ENCODE data around the gene MEAF6. TPM values are rescaled to one million over a fixed set of nuclear protein-coding genes. Genes with fewer than 3 reads are reported as not detected.

Gene MEAF6
- polyA plus RNA-seq, 1 of the 3 experiments (the other 2 are of a cell fraction), result 60.5 TPM

GRCh38 chr1:37495875-37496274 lies 18.7 kb downstream of the MEAF6 start:
- Histone ChIP-seq H3K27ac (ENCODE audit: low read depth in 2 of 2, low read length in 1 of 2) (peak overlapping the region in 1 of 2 experiments; percentile 59; a peak in 2 of 4 replicates), H2AFZ (ENCODE audit: low read depth) (no peak overlapping the region), H3K36me3 (replicated peaks in 1 of 2; ENCODE audit: control insufficient read depth in 1 of 2, insufficient read depth in 2 of 2, low read length in 1 of 2) (peaks cover 27 to 62% of the 10 kb centered on the region in 2 experiments), H3K9me2 (no peaks in the 10 kb centered on the region), H3K4me1 (ENCODE audit: control insufficient read depth in 1 of 2, insufficient read depth in 2 of 2, low read depth in 1 of 2, low read length in 1 of 2) (peaks cover 9 to 19% of the 10 kb centered on the region in 2 experiments), H3F3A (replicated peaks; ENCODE audit: insufficient read depth) (peaks cover 27% of the 10 kb centered on the region), H3K27me3 (ENCODE audit: insufficient read depth) (no peaks in the 10 kb centered on the region), H3K9me3 (no peaks in the 10 kb centered on the region), H3K4me3 (ENCODE audit: low read depth in 2 of 2, low read length in 1 of 2) (no peak overlapping the region), H4K20me1 (ENCODE audit: insufficient read depth) (no peaks in the 10 kb centered on the region), H3K4me2 (no peak overlapping the region), H3K79me2 (ENCODE audit: insufficient read depth) (peaks cover 21% of the 10 kb centered on the region), H3K9ac (no peak overlapping the region)
- ChIA-PET POLR2A (interaction anchor here (0.7 to 1.0 kb wide), 2 partner anchors 18 to 61 kb away, joined by 3 to 4 read pairs; partner anchors contain the start of genes DNALI1 and MEAF6), CTCF (interaction anchor here (0.7 to 21.1 kb wide), 7 partner anchors 9 to 979 kb away, joined by 3 to 481 read pairs (median 7); partner anchors contain the start of gene MEAF6)
- TF ChIP-seq SMC3 (IDR thresholded peaks at IDR 0.05; ENCODE audit: low read depth, low read length) (no peak), TCF12 (IDR thresholded peaks at IDR 0.05) (no peak), TEAD4 (IDR thresholded peaks at IDR 0.05; ENCODE audit: borderline replicate concordance, insufficient read depth) (no peak), GABPA (IDR thresholded peaks at IDR 0.05; ENCODE audit: low read depth) (no peak), FOSL2 (IDR thresholded peaks at IDR 0.05; ENCODE audit: borderline replicate concordance, low read depth) (no peak), RCOR1 (IDR thresholded peaks at IDR 0.05; ENCODE audit: low read length) (no peak), EZH2phosphoT487 (IDR thresholded peaks at IDR 0.05; ENCODE audit: borderline replicate concordance, low read depth) (no peak), FOXJ3 (CRISPR knock-in tag; IDR thresholded peaks at IDR 0.05) (no peak), ELF1 (IDR thresholded peaks at IDR 0.05) (no peak)
- TF ChIP-seq, protein P1, sequence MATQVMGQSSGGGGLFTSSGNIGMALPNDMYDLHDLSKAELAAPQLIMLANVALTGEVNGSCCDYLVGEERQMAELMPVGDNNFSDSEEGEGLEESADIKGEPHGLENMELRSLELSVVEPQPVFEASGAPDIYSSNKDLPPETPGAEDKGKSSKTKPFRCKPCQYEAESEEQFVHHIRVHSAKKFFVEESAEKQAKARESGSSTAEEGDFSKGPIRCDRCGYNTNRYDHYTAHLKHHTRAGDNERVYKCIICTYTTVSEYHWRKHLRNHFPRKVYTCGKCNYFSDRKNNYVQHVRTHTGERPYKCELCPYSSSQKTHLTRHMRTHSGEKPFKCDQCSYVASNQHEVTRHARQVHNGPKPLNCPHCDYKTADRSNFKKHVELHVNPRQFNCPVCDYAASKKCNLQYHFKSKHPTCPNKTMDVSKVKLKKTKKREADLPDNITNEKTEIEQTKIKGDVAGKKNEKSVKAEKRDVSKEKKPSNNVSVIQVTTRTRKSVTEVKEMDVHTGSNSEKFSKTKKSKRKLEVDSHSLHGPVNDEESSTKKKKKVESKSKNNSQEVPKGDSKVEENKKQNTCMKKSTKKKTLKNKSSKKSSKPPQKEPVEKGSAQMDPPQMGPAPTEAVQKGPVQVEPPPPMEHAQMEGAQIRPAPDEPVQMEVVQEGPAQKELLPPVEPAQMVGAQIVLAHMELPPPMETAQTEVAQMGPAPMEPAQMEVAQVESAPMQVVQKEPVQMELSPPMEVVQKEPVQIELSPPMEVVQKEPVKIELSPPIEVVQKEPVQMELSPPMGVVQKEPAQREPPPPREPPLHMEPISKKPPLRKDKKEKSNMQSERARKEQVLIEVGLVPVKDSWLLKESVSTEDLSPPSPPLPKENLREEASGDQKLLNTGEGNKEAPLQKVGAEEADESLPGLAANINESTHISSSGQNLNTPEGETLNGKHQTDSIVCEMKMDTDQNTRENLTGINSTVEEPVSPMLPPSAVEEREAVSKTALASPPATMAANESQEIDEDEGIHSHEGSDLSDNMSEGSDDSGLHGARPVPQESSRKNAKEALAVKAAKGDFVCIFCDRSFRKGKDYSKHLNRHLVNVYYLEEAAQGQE (IDR thresholded peaks at IDR 0.05; ENCODE audit: low read depth, low read length), result no peak
- 52% methylated on average over 1 of the region's 1 CpG for WGBS (ENCODE audit: low lambda C conversion rate)
- no peak for DNase-seq

GRCh38 chr1:37493336-37494098 lies 21.0 kb downstream of the MEAF6 start:
- TF ChIP-seq YY1 (IDR thresholded peaks at IDR 0.05; ENCODE audit: low read depth) (no peak), SMC3 (IDR thresholded peaks at IDR 0.05; ENCODE audit: low read depth, low read length) (no peak), EZH2phosphoT487 (IDR thresholded peaks at IDR 0.05; ENCODE audit: borderline replicate concordance, low read depth) (no peak), GATA2 (CRISPR knock-in tag; IDR thresholded peaks at IDR 0.05) (no peak), RAD21 (IDR thresholded peaks at IDR 0.05; ENCODE audit: low read length) (no peak)
- TF ChIP-seq, protein P2, sequence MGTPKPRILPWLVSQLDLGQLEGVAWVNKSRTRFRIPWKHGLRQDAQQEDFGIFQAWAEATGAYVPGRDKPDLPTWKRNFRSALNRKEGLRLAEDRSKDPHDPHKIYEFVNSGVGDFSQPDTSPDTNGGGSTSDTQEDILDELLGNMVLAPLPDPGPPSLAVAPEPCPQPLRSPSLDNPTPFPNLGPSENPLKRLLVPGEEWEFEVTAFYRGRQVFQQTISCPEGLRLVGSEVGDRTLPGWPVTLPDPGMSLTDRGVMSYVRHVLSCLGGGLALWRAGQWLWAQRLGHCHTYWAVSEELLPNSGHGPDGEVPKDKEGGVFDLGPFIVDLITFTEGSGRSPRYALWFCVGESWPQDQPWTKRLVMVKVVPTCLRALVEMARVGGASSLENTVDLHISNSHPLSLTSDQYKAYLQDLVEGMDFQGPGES (IDR thresholded peaks at IDR 0.05; ENCODE audit: low read depth, low read length), result no peak
- TF ChIP-seq, protein P3, sequence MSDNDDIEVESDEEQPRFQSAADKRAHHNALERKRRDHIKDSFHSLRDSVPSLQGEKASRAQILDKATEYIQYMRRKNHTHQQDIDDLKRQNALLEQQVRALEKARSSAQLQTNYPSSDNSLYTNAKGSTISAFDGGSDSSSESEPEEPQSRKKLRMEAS (IDR thresholded peaks at IDR 0.05; ENCODE audit: low read depth), result no peak
- H3K79me2 ChIP-seq (ENCODE audit: insufficient read depth), result peaks cover 16% of the 10 kb centered on the region
- no peak overlapping the region for H3K4me2 ChIP-seq
- no peaks in the 10 kb centered on the region for H3K27me3 ChIP-seq (ENCODE audit: insufficient read depth)
- WGBS (ENCODE audit: low lambda C conversion rate), result 95% methylated on average over 2 of the region's 2 CpGs
- peaks cover 11% of the 10 kb centered on the region for H3F3A ChIP-seq (replicated peaks; ENCODE audit: insufficient read depth)
- H3K4me1 ChIP-seq (ENCODE audit: control insufficient read depth in 1 of 2, insufficient read depth in 2 of 2, low read depth in 1 of 2, low read length in 1 of 2), result peaks cover 0 to 8% of the 10 kb centered on the region in 2 experiments; a peak in 3 of 4 replicates
- H3K9me3 ChIP-seq, result no peaks in the 10 kb centered on the region
- CTCF ChIA-PET, result interaction anchor here (0.7 to 21.1 kb wide), 7 partner anchors 12 to 115 kb away, joined by 3 to 481 read pairs (median 3); partner anchors contain the start of gene MEAF6
- POLR2A ChIA-PET, result no interaction called here
- peaks cover 24 to 61% of the 10 kb centered on the region in 2 experiments for H3K36me3 ChIP-seq (replicated peaks in 1 of 2; ENCODE audit: control insufficient read depth in 1 of 2, insufficient read depth in 2 of 2, low read length in 1 of 2)
- H3K27ac ChIP-seq (ENCODE audit: low read depth in 2 of 2, low read length in 1 of 2), result no peak overlapping the region
- H2AFZ ChIP-seq (ENCODE audit: low read depth), result no peak overlapping the region
- no peak for DNase-seq
- H3K4me3 ChIP-seq (ENCODE audit: low read depth in 2 of 2, low read length in 1 of 2), result no peak overlapping the region
- H3K9ac ChIP-seq, result no peak overlapping the region
- H4K20me1 ChIP-seq (ENCODE audit: insufficient read depth), result no peaks in the 10 kb centered on the region
- no peaks in the 10 kb centered on the region for H3K9me2 ChIP-seq

All from SK-N-SH (cell line).